ENCODE measurements around the gene RPS6KA3.

- TF ChIP-seq CTCF (IDR thresholded peaks at IDR 0.05) (no peak), TP53 (CRISPR knock-in tag; IDR thresholded peaks at IDR 0.05) (no peak), CREB1 (CRISPR knock-in tag; IDR thresholded peaks at IDR 0.05) (no peak), ZBTB43 (CRISPR knock-in tag; IDR thresholded peaks at IDR 0.05) (no peak), SMAD4 (CRISPR knock-in tag; IDR thresholded peaks at IDR 0.05) (no peak), ETV6 (CRISPR knock-in tag; IDR thresholded peaks at IDR 0.05) (no peak), TEAD4 (CRISPR knock-in tag; IDR thresholded peaks at IDR 0.05) (no peak), ELF4 (CRISPR knock-in tag; IDR thresholded peaks at IDR 0.05; ENCODE audit: low read depth) (no peak)
Observed at GRCh38 chrX:20306668-20307067, 40.0 kb upstream of the RPS6KA3 start.
